Measurements from ENCODE around the gene TMEM31.

Gene TMEM31

GRCh38 chrX:103716962-103717361 lies 6.3 kb downstream of the TMEM31 start:
- Histone ChIP-seq H3K36me3 (ENCODE audit: control insufficient read depth, insufficient read depth, low read length) (no peaks in the 10 kb centered on the region), H3K4me3 (replicated peaks; ENCODE audit: low read depth, low read length) (no peak overlapping the region), H3K27me3 (replicated peaks; ENCODE audit: control insufficient read depth, insufficient read depth, low read length) (no peaks in the 10 kb centered on the region)
- TF ChIP-seq CTCF (IDR thresholded peaks at IDR 0.05; ENCODE audit: insufficient read depth, low read length, poor library complexity, severe bottlenecking), result no peak
- DNase-seq (ENCODE audit: extremely low read depth, insufficient read length), result no peak

GRCh38 chrX:103718120-103718519 lies 7.4 kb downstream of the TMEM31 start:
- Histone ChIP-seq H3K4me3 (replicated peaks; ENCODE audit: low read depth, low read length) (no peak overlapping the region), H3K27me3 (replicated peaks; ENCODE audit: control insufficient read depth, insufficient read depth, low read length) (no peaks in the 10 kb centered on the region), H3K36me3 (ENCODE audit: control insufficient read depth, insufficient read depth, low read length) (no peaks in the 10 kb centered on the region)
- no peak for TF ChIP-seq CTCF (IDR thresholded peaks at IDR 0.05; ENCODE audit: insufficient read depth, low read length, poor library complexity, severe bottlenecking)
- no peak for DNase-seq (ENCODE audit: extremely low read depth, insufficient read length)

GRCh38 chrX:103722505-103722904 lies 11.8 kb downstream of the TMEM31 start:
- TF ChIP-seq CTCF (IDR thresholded peaks at IDR 0.05; ENCODE audit: insufficient read depth, low read length, poor library complexity, severe bottlenecking), result no peak
- Histone ChIP-seq H3K36me3 (ENCODE audit: control insufficient read depth, insufficient read depth, low read length) (no peaks in the 10 kb centered on the region), H3K4me3 (replicated peaks; ENCODE audit: low read depth, low read length) (no peak overlapping the region), H3K27me3 (replicated peaks; ENCODE audit: control insufficient read depth, insufficient read depth, low read length) (no peaks in the 10 kb centered on the region; the same call in 1 of the 2 replicates)
- DNase-seq (ENCODE audit: extremely low read depth, insufficient read length), result no peak

- no peak for DNase-seq (ENCODE audit: extremely low read depth, insufficient read length)
- Histone ChIP-seq H3K4me3 (replicated peaks; ENCODE audit: low read depth, low read length) (no peak overlapping the region), H3K36me3 (ENCODE audit: control insufficient read depth, insufficient read depth, low read length) (no peaks in the 10 kb centered on the region), H3K27me3 (replicated peaks; ENCODE audit: control insufficient read depth, insufficient read depth, low read length) (peaks cover 1% of the 10 kb centered on the region; the same call in 1 of the 2 replicates)
- no peak for TF ChIP-seq CTCF (IDR thresholded peaks at IDR 0.05; ENCODE audit: insufficient read depth, low read length, poor library complexity, severe bottlenecking)
Measured at GRCh38 chrX:103726477-103726876, 15.8 kb downstream of the TMEM31 start.

- no peak for DNase-seq (ENCODE audit: extremely low read depth, insufficient read length)
- Histone ChIP-seq H3K27me3 (replicated peaks; ENCODE audit: control insufficient read depth, insufficient read depth, low read length) (peaks cover 1% of the 10 kb centered on the region; the same call in 1 of the 2 replicates), H3K36me3 (ENCODE audit: control insufficient read depth, insufficient read depth, low read length) (no peaks in the 10 kb centered on the region), H3K4me3 (replicated peaks; ENCODE audit: low read depth, low read length) (no peak overlapping the region)
- no peak for TF ChIP-seq CTCF (IDR thresholded peaks at IDR 0.05; ENCODE audit: insufficient read depth, low read length, poor library complexity, severe bottlenecking)
Measured at GRCh38 chrX:103727115-103727514, 16.4 kb downstream of the TMEM31 start.

- H3K36me3 ChIP-seq (ENCODE audit: control insufficient read depth, insufficient read depth, low read length), result no peaks in the 10 kb centered on the region
- no peak overlapping the region for H3K4me3 ChIP-seq (replicated peaks; ENCODE audit: low read depth, low read length)
- H3K27me3 ChIP-seq (replicated peaks; ENCODE audit: control insufficient read depth, insufficient read depth, low read length), result peaks cover 1% of the 10 kb centered on the region; the same call in 1 of the 2 replicates
- DNase-seq (ENCODE audit: extremely low read depth, insufficient read length), result no peak
- TF ChIP-seq CTCF (IDR thresholded peaks at IDR 0.05; ENCODE audit: insufficient read depth, low read length, poor library complexity, severe bottlenecking), result no peak
Measured at GRCh38 chrX:103729015-103729414, 18.3 kb downstream of the TMEM31 start.

Data from GM06990 (cell line).